GM10266 (cell line): Measurements from ENCODE around the gene ZFAND2B.

ENCODE experiments used
- DNase-seq: peaks from one replicate; pipeline ENCODE4 v3.0.0; 2012; ENCODE audit errors: extremely low spot score
- CTCF ChIP-seq: IDR thresholded peaks from 2 replicates; pipeline ENCODE4 v1.5.1; 2012; ENCODE audit warnings: mild to moderate bottlenecking, low read depth; ENCODE audit not compliant: control insufficient read depth, insufficient read depth; ENCODE audit errors: missing control alignments

ZFAND2B gene

GRCh38 chr2:219180961-219181360 is 25.6 kb upstream of the ZFAND2B start:
- DNase-seq = no peak
- no peak for TF ChIP-seq CTCF

DNA sequence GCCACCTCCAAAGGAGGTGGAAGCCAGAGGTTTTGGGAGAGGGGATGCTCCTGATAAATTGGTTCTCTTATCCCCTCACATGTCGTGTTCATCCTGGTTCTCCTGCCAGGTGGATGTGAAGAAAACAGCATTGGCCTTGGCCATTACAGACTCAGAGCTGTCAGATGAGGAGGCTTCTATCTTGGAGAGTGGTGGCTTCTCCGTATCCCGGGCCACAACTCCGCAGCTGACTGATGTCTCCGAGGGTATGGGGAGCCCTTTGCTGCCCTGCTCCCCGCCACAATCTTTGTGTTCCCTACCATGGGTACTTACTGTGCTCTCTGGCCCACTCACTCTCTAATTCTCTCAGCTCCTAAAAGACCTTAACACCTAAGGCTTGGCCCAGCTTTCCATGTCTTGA is 25.1 kb upstream of the ZFAND2B start:
- no peak for TF ChIP-seq CTCF

GRCh38 chr2:219182331-219183150 is 24.0 kb upstream of the ZFAND2B start:
- no peak for TF ChIP-seq CTCF
- no peak for DNase-seq

More for the DNA sequence above, 25.1 kb upstream of the ZFAND2B start:
- no peak for DNase-seq

- DNase-seq = no peak
Observed at GRCh38 chr2:219183151-219183772, 23.3 kb upstream of the ZFAND2B start.

GRCh38 chr2:219184121-219184520 is 22.5 kb upstream of the ZFAND2B start:
- no peak for TF ChIP-seq CTCF
- DNase-seq = no peak

More at GRCh38 chr2:219183151-219183772, 23.3 kb upstream of the ZFAND2B start:
- no peak for TF ChIP-seq CTCF

GRCh38 chr2:219186754-219187456 is 19.7 kb upstream of the ZFAND2B start:
- DNase-seq = no peak
- TF ChIP-seq CTCF = no peak

- no peak for TF ChIP-seq CTCF
- no peak for DNase-seq
Observed at GRCh38 chr2:219197388-219197787, 9.2 kb upstream of the ZFAND2B start.
